GM19238 (cell line): ENCODE results near the gene GRID1.

Experiments
- DNase-seq: peaks from one replicate; pipeline ENCODE4 v3.0.0; 2011; ENCODE audit warnings: low spot score; ENCODE audit not compliant: insufficient read length

Gene GRID1

GRCh38 chr10:86339226-86339865 is 27.2 kb downstream of the GRID1 start:
- DNase-seq, result no peak

DNA sequence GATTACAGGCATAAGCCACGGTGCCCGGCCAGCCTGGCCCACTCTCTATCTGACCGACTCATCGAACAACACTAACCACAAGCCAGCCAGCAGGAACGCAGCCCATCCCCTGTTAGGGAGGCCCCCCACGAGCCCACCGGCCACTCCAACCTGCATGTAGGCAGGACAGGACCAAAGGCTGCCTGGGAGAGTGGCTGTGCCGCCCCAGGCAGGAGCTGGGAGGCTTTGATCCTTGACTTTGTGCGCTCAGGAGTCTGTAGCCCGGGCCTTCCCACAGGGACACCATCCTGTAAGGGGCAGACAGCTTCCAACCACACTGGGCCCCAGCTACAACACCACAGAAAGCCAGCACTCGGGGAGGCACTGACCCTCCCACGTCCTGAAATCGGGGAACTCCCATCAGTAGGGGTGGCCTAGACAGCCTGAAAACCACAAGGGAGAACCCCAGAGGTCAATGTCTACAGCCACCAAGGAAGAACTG is 29.4 kb downstream of the GRID1 start:
- DNase-seq, result no peak

DNA sequence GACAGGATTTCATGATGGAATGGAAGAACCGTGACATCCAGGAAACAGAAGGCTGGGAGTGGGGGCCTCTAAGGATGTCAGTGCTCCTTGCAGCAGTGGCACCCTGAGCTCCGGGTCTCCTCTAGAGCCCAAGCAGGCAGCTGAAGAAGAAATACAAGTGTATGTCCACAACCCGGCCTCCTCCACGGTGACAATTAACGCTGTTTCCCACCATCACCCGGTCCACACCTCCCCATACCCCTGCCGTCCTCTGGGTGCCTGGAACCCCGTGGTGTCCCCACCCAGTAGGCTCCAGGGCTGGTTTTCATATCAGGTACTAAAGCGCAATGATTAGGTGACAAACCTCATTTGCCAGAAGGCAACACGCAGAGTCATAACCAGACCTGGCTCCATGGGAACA is 30.3 kb downstream of the GRID1 start:
- no peak for DNase-seq

GRCh38 chr10:86335831-86336230 is 30.8 kb downstream of the GRID1 start:
- no peak for DNase-seq

- no peak for DNase-seq
Measured at GRCh38 chr10:86335257-86335656, 31.3 kb downstream of the GRID1 start.

DNA sequence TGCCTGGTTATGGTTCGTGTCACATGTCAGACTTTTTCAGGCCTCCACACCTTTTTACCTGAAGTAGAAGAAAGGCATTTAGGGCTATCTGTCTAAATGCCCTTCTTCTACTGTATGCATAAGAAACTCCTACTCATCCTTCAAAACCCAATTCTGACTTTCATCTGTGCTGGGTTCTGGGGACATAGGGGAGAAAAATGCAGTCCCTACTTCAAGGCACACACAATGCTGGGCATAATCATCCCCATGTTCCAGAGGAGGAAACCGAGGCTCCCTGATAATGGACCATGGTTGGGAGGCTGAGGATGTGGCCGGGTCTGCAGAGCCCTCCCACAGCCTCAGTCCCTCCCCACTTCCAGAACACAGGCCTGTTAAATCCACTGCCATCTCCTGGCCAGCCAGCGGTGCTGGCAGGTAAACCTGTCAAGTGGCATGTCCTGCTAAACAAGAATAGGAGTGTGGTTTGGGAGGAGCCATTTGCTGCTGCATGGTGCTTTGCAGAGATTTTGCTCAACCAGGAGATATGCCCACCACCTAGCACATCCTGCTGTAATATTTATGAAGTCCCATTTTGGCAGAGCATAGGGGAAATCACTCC is 32.0 kb downstream of the GRID1 start:
- no peak for DNase-seq

DNA sequence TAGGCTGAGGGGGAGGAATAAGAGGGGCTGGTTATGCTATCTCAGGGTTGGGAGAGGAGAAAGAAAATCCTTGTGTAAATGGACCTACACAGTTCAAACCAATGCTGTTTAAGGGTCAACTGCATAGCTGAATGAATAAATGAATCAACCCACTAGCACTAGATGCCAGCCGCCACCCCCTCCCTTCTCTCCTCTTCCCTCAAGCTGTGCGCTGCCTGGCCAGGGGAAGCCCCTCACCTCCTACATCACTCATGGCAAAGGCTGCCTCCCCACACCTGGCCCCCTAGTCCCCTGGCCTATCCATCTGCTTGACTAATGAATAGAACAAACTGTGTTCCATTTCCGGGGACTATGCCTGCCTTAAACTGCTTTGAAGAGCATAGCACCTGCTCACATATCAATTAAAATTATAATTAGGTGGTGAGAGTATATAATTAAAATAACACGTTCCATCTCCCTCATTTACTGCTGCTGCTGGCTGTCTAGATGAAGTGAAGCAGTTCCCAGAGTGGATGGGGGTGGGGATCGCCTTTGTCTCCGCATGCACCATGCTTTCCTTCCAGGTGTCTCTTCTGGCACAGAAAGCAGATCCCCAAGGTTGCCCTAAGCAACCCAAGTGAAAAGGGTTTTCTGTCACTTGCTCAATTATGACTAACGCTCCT is 32.6 kb downstream of the GRID1 start:
- no peak for DNase-seq

DNA sequence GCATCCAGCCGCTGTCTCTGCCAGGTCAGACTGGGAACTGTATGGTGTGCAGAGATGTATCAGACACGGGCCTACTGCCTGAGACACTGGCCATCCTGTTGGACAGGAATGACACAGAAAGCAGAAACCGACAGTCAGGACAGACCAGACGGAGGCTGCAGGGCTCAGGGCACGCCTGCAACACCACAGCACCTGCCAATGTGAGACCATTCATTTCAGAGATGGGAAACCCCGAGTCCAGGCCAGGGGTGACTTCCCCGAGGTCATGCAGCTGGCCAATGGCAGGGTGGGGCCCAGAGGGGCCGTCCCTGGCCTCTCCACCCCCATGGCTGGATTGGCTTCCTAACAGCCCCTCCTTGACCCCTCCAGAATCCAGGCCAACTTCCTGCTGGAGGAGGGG is 34.7 kb downstream of the GRID1 start:
- no peak for DNase-seq

- DNase-seq, result no peak
Measured at GRCh38 chr10:86330778-86331763, 35.5 kb downstream of the GRID1 start.

DNA sequence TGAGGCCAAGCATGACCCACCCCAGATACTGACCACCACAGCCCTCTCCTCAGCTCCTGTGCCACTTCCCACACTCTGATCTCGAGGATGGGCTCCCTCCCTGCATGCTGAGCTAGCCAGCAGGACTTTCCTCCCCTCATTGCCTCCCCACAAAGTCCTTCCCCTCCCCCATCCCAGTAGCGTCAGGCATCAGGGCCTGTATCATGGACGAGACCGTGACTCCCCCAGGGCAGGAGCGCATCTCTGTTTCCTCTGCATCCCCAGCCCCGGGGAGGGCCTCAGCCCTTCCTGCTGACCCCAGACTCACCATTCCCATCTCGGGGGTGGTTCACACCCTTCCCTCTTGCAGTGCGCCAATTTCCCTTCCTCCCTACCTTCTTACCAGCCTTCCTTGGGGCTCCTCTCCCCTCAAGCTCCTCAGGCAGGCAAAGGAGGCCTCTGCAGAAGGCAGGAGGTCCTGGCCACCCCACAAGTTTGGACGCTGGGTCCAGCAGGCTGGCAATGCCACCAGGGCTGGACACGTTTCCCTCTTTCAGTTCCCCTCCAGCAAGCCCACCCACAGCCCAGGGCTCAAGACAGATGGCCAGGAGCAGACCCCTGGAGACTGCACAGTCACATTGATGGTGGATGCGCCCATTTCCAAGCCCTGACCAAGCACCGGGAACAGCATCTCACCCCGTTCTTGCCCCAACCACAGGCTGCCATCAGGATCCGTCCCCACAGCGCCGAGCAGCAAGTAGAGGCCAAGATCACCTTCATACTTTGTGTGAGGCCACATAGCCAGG is 36.5 kb downstream of the GRID1 start:
- no peak for DNase-seq

- no peak for DNase-seq
Measured at GRCh38 chr10:86329093-86329710, 37.4 kb downstream of the GRID1 start.

- DNase-seq, result no peak
Measured at GRCh38 chr10:86327954-86328725, 38.5 kb downstream of the GRID1 start.

- no peak for DNase-seq
Measured at GRCh38 chr10:86325158-86325557, 41.4 kb downstream of the GRID1 start.

- no peak for DNase-seq
Measured at GRCh38 chr10:86321568-86321967, 45.0 kb downstream of the GRID1 start.

DNA sequence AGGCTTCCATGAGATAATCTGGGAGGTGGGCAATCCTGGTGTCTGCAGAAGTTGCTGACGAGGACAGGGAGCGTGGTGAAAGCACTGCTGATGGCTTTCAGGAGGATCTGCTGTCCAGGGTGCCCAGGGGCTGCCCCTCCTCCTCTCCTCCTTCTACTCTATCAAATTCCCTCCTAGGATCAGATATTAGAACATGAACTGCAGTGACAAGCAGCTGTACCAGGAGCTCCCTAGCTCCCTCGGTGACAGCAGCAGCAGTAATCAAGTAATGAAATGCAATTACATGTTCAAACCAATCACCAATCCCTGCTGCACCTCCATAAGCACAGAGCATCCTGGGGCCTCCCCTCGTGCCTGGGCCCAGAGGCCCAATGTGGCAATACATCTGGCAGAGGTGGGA is 46.9 kb downstream of the GRID1 start:
- DNase-seq, result no peak

DNA sequence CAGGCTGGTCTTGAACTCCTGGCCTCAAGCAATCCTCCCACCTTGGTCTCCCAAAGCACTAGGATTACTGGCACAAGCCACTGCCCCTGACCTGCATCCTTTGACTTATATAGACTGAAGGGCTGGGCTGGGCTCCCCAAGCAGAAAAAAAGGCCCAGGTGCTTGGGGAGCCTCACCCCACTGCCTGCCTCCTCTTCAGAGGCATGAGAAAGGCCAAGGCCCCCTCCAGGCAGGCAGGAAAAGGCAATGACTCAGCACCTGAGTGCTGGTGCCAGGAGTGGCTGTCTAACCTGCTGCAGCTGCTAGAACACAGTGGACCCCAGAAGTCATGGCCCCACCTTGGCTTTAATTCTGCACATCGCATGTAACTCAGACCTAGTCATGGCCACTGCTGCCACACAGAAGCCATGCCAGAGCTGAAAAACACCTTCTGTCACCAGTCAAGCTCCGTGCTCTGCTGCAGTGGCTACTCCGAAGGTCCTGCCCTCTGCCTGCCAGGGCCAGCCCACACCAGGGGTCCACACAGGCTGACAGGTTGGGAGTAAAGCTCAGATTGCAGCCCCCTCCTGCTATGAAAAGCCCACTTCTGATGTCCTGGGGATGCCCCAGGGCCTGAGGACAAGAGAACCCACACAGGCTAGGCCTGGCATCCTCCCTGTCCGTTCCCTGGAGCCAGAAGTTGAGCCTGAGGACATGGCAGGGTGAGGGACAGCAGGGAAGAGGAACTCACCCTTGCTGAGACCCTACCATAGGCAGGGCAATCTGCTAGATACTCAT is 48.5 kb downstream of the GRID1 start:
- DNase-seq, result no peak

DNA sequence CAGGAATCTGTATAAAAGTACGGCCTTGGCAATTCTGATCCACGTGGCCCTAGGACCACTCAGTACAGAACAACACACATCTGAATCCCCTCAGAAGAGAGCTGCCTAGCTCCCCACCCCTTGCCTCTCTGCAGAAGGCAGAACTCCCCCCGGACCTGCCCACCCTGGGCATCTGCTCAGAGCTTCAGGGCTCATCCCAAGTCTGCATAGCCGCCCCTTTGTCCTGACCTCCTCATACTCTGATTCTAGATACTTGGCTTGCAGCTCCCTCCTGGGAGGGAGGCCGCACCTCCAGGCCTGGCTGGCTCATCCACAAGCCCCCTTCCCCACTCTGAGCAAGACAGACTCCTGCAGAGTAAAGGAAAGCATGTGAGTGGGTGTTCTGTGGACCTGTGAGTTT is 49.6 kb downstream of the GRID1 start:
- no peak for DNase-seq

DNA sequence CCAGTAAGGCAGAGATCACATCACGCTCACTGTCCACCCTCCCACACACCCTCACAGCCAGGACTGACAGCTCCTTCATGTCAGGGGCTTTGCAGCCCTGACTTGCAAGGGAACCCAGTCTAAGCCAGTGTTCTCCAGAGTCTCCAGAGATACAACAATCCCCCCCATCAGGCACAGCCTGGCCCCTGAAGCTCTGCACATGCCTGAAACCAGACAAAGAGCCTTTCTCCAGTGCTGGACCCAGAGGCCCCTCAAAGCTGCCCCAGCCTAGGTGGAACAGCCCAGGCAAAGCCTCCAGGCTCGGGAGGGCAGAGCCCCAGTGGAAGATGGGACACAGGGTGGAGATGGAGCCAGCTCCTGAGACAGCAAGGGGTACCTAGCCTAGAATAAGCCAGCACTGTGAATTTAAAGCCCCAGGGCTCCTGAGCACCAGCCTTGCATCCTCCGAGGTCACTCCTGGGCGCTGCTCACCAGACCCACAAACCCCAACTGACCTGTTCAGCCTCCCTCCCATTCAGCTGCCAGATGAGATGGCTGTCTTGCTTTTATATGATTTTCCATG is 50.2 kb downstream of the GRID1 start:
- no peak for DNase-seq

DNA sequence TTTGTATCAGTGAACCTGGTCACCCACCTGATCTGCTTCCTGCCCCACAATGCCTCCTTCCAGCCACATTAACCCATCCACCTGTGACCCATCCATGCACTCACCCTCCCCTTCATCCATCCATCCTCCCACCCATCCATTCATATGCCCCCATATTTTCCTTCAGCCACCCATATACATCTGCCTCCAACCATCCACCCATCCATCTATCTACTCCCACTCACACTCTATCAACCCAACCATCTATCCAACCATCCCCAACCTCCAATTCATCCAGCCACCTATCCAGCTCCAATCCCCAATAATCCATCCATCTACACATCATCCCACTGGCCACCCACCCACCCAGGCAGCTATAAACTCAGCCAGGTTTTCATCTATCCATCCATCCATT is 51.0 kb downstream of the GRID1 start:
- DNase-seq, result no peak
